ENCODE measurements around the gene SKOR2. TPM values are rescaled to one million over a fixed set of nuclear protein-coding genes. Genes with fewer than 3 reads are reported as not detected.

The SKOR2 gene
- total RNA-seq, 1 experiment from 2014 or later, result not detected

- Histone ChIP-seq H3K4me3 (ENCODE audit: low read depth, low read length, poor library complexity, severe bottlenecking) (no peak overlapping the region), H3K27me3 (replicated peaks; ENCODE audit: insufficient read depth, low read depth, low read length, poor library complexity) (peaks cover 99% of the 10 kb centered on the region), H3K4me1 (ENCODE audit: insufficient read depth, low read length, poor library complexity, severe bottlenecking) (no peaks in the 10 kb centered on the region), H3K9me3 (ENCODE audit: low read depth, low read length, poor library complexity, severe bottlenecking) (peaks cover 11% of the 10 kb centered on the region), H3K27ac (ENCODE audit: low read depth, low read length, poor library complexity, severe bottlenecking) (no peak overlapping the region), H3K36me3 (ENCODE audit: insufficient read depth, low read length, poor library complexity, severe bottlenecking) (no peaks in the 10 kb centered on the region)
- BruUV-seq (replicated peaks), result no TSS peak
- CTCF ChIA-PET, result no interaction called here
- intact Hi-C loops (cut with micrococcal nuclease; ENCODE audit: unreplicated experiment), result no loop called here
- no peak for DNase-seq (ENCODE audit: low spot score)
- TF ChIP-seq EZH2 (IDR thresholded peaks at IDR 0.05; ENCODE audit: borderline replicate concordance, low read depth, low read length, poor library complexity, severe bottlenecking), result no peak
- TF ChIP-seq CTCF (conservative IDR thresholded peaks at IDR 0.05; ENCODE audit: low read depth, low read length), result no peak
- POLR2A ChIA-PET (ENCODE audit: low non-redundant PET), result no interaction called here
These were observed 3.3 kb downstream of the SKOR2 start for GRCh38 chr18:47248115-47248603.

- no TSS peak for BruUV-seq (replicated peaks)
- Histone ChIP-seq H3K9me3 (ENCODE audit: low read depth, low read length, poor library complexity, severe bottlenecking) (peaks cover 11% of the 10 kb centered on the region), H3K36me3 (ENCODE audit: insufficient read depth, low read length, poor library complexity, severe bottlenecking) (no peaks in the 10 kb centered on the region), H3K4me3 (ENCODE audit: low read depth, low read length, poor library complexity, severe bottlenecking) (no peak overlapping the region), H3K27me3 (replicated peaks; ENCODE audit: insufficient read depth, low read depth, low read length, poor library complexity) (peaks cover 99% of the 10 kb centered on the region), H3K27ac (ENCODE audit: low read depth, low read length, poor library complexity, severe bottlenecking) (no peak overlapping the region), H3K4me1 (ENCODE audit: insufficient read depth, low read length, poor library complexity, severe bottlenecking) (no peaks in the 10 kb centered on the region)
- TF ChIP-seq EZH2 (IDR thresholded peaks at IDR 0.05; ENCODE audit: borderline replicate concordance, low read depth, low read length, poor library complexity, severe bottlenecking) (peak; percentile 73), CTCF (conservative IDR thresholded peaks at IDR 0.05; ENCODE audit: low read depth, low read length) (no peak)
- POLR2A ChIA-PET (ENCODE audit: low non-redundant PET), result no interaction called here
- intact Hi-C loops (cut with micrococcal nuclease; ENCODE audit: unreplicated experiment), result no loop called here
- no peak for DNase-seq (ENCODE audit: low spot score)
- CTCF ChIA-PET, result no interaction called here
These were observed 3.9 kb downstream of the SKOR2 start for GRCh38 chr18:47247416-47248114.

GRCh38 chr18:47247036-47247415, 4.4 kb downstream of the SKOR2 start:
- H3K27me3 ChIP-seq (replicated peaks; ENCODE audit: insufficient read depth, low read depth, low read length, poor library complexity), result peaks cover 99% of the 10 kb centered on the region

More at GRCh38 chr18:47247036-47247415, 4.4 kb downstream of the SKOR2 start:
- Histone ChIP-seq H3K27ac (ENCODE audit: low read depth, low read length, poor library complexity, severe bottlenecking) (no peak overlapping the region), H3K9me3 (ENCODE audit: low read depth, low read length, poor library complexity, severe bottlenecking) (peaks cover 11% of the 10 kb centered on the region), H3K4me3 (ENCODE audit: low read depth, low read length, poor library complexity, severe bottlenecking) (no peak overlapping the region), H3K4me1 (ENCODE audit: insufficient read depth, low read length, poor library complexity, severe bottlenecking) (no peaks in the 10 kb centered on the region), H3K36me3 (ENCODE audit: insufficient read depth, low read length, poor library complexity, severe bottlenecking) (no peaks in the 10 kb centered on the region)
- ChIA-PET POLR2A (ENCODE audit: low non-redundant PET) (no interaction called here), CTCF (interaction anchor here (0.5 kb wide), 1 partner anchor 13 kb away, joined by 18 read pairs; no protein-coding TSS in a partner anchor)
- no TSS peak for BruUV-seq (replicated peaks)
- TF ChIP-seq EZH2 (IDR thresholded peaks at IDR 0.05; ENCODE audit: borderline replicate concordance, low read depth, low read length, poor library complexity, severe bottlenecking) (no peak), CTCF (conservative IDR thresholded peaks at IDR 0.05; ENCODE audit: low read depth, low read length) (no peak)
- no peak for DNase-seq (ENCODE audit: low spot score)
- intact Hi-C loops (cut with micrococcal nuclease; ENCODE audit: unreplicated experiment), result no loop called here
